ENCODE measurements around the gene CATSPER3.
"Not testable (repeated sequence)": the region's sequence is repeated elsewhere in the genome, so short reads cannot be mapped to it uniquely, and the experiment has no call there.

CATSPER3 gene

GRCh38 chr5:134997015-134997414 is 29.3 kb downstream of the CATSPER3 start:
- Histone ChIP-seq H3K27ac (ENCODE audit: low read depth, low read length) (no peak overlapping the region), H3K36me3 (ENCODE audit: control insufficient read depth, insufficient read depth, low read length) (no peaks in the 10 kb centered on the region), H3K9ac (ENCODE audit: low read depth, low read length) (no peak overlapping the region), H3K4me1 (ENCODE audit: control insufficient read depth, insufficient read depth, low read length) (no peaks in the 10 kb centered on the region), H3K9me3 (ENCODE audit: control insufficient read depth, insufficient read depth, low read length) (no peaks in the 10 kb centered on the region), H3K27me3 (ENCODE audit: control insufficient read depth, insufficient read depth, low read length) (no peaks in the 10 kb centered on the region), H3K4me3 (ENCODE audit: low read depth, low read length) (no peak overlapping the region)

DNA sequence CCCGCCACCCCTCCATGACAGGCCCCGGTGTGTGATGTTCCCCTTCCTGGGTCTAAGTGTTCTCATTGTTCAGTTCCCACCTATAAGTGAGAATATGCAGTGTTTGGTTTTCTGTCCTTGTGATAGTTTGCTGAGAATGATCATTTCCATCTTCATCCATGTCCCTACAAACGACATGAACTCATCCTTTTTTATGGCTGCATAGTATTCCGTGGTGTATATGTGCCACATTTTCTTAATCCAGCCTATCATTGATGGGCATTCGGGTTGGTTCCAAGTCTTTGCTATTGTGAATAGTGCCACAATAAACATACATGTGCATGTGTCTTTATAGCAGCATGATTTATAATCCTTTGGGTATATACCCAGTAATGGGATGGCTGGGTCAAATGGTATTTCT is 30.4 kb downstream of the CATSPER3 start:
- H3K9ac ChIP-seq (ENCODE audit: low read depth, low read length); H3K4me1 ChIP-seq (ENCODE audit: control insufficient read depth, insufficient read depth, low read length); H3K36me3 ChIP-seq (ENCODE audit: control insufficient read depth, insufficient read depth, low read length); H3K9me3 ChIP-seq (ENCODE audit: control insufficient read depth, insufficient read depth, low read length); H3K4me3 ChIP-seq (ENCODE audit: low read depth, low read length); H3K27me3 ChIP-seq (ENCODE audit: control insufficient read depth, insufficient read depth, low read length); H3K27ac ChIP-seq (ENCODE audit: low read depth, low read length): not testable (repeated sequence)

DNA sequence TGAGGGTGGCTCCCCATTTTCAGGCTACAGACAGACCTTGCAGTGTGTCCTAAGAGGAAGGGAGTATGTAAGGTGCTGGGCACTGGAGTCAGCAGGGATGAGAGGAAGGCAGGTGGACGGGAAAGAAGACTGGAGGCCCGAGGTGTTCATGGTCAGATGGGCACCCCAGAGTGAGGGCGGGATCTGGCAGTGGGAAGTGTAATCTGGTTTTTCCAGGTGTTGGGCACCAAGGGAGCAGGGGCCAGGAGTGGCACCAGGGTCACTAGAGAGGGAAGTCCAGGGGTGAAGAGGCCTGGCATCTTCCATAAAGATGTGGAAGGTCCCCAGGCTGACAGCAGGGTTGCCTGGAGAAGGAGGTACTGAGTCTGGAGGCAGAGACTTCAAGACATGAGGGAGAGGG is 36.7 kb downstream of the CATSPER3 start:
- Histone ChIP-seq H3K4me1 (ENCODE audit: control insufficient read depth, insufficient read depth, low read length) (no peaks in the 10 kb centered on the region), H3K27me3 (ENCODE audit: control insufficient read depth, insufficient read depth, low read length) (no peaks in the 10 kb centered on the region), H3K9ac (ENCODE audit: low read depth, low read length) (no peak overlapping the region), H3K36me3 (ENCODE audit: control insufficient read depth, insufficient read depth, low read length) (no peaks in the 10 kb centered on the region), H3K27ac (ENCODE audit: low read depth, low read length) (no peak overlapping the region), H3K9me3 (ENCODE audit: control insufficient read depth, insufficient read depth, low read length) (no peaks in the 10 kb centered on the region), H3K4me3 (ENCODE audit: low read depth, low read length) (no peak overlapping the region)

- no peaks in the 10 kb centered on the region for H3K9me3 ChIP-seq (ENCODE audit: control insufficient read depth, insufficient read depth, low read length)
- no peaks in the 10 kb centered on the region for H3K27me3 ChIP-seq (ENCODE audit: control insufficient read depth, insufficient read depth, low read length)
- no peak overlapping the region for H3K4me3 ChIP-seq (ENCODE audit: low read depth, low read length)
- H3K9ac ChIP-seq (ENCODE audit: low read depth, low read length) = no peak overlapping the region
- no peak overlapping the region for H3K27ac ChIP-seq (ENCODE audit: low read depth, low read length)
- H3K36me3 ChIP-seq (ENCODE audit: control insufficient read depth, insufficient read depth, low read length) = no peaks in the 10 kb centered on the region
- H3K4me1 ChIP-seq (ENCODE audit: control insufficient read depth, insufficient read depth, low read length) = no peaks in the 10 kb centered on the region
Measured at GRCh38 chr5:135005076-135005475, 37.4 kb downstream of the CATSPER3 start.

DNA sequence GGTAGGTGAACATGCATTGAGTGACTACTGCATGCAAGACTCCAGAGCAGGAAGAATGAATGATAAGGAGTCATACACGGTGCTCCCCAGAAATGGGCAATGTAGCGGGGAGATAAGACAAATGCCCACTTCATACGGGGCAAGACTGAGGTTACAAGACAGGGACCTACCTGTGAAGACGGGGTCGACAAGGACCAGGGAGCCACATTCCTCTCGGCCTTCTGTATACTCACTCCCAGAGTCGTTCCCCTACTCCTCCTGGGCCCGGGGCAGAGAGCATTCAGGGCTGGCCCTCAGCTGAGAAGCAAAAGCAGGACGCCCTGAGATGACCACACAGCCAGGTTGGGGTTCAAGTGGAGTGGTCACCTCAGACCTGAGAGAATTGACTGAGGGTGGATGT is 39.6 kb downstream of the CATSPER3 start:
- H3K27me3 ChIP-seq (ENCODE audit: control insufficient read depth, insufficient read depth, low read length) = no peaks in the 10 kb centered on the region
- H3K36me3 ChIP-seq (ENCODE audit: control insufficient read depth, insufficient read depth, low read length) = no peaks in the 10 kb centered on the region
- no peaks in the 10 kb centered on the region for H3K9me3 ChIP-seq (ENCODE audit: control insufficient read depth, insufficient read depth, low read length)
- no peak overlapping the region for H3K4me3 ChIP-seq (ENCODE audit: low read depth, low read length)
- H3K4me1 ChIP-seq (ENCODE audit: control insufficient read depth, insufficient read depth, low read length) = no peaks in the 10 kb centered on the region
- no peak overlapping the region for H3K9ac ChIP-seq (ENCODE audit: low read depth, low read length)
- no peak overlapping the region for H3K27ac ChIP-seq (ENCODE audit: low read depth, low read length)

DNA sequence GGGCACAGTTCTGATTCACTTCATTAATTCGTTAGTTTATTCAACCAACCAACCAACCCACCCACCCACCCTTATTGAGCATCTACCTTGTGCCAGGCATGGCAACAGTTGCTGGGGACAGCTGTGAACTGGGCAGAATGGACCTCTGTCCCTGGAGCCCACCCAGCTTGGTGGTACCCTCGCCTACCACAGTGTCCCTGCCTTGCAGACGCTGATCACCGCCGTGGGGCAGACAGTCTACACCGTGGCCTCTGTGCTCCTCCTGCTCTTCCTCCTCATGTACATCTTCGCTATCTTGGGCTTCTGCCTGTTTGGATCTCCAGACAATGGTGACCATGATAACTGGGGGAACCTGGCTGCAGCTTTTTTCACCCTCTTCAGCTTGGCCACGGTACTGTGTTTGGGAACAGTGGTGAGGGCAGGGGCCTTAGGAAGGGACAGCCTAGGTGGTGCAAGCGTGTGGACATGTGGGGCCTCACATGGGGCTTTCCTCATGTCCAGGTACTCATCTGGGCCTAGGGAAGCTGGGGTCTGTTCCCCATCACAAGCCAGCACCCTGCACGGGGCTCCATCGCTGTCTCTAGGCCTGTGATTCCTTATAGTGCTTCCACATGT is 40.1 kb downstream of the CATSPER3 start:
- no peaks in the 10 kb centered on the region for H3K4me1 ChIP-seq (ENCODE audit: control insufficient read depth, insufficient read depth, low read length)
- no peak overlapping the region for H3K27ac ChIP-seq (ENCODE audit: low read depth, low read length)
- no peaks in the 10 kb centered on the region for H3K27me3 ChIP-seq (ENCODE audit: control insufficient read depth, insufficient read depth, low read length)
- no peaks in the 10 kb centered on the region for H3K36me3 ChIP-seq (ENCODE audit: control insufficient read depth, insufficient read depth, low read length)
- H3K4me3 ChIP-seq (ENCODE audit: low read depth, low read length) = no peak overlapping the region
- H3K9me3 ChIP-seq (ENCODE audit: control insufficient read depth, insufficient read depth, low read length) = no peaks in the 10 kb centered on the region
- H3K9ac ChIP-seq (ENCODE audit: low read depth, low read length) = no peak overlapping the region

DNA sequence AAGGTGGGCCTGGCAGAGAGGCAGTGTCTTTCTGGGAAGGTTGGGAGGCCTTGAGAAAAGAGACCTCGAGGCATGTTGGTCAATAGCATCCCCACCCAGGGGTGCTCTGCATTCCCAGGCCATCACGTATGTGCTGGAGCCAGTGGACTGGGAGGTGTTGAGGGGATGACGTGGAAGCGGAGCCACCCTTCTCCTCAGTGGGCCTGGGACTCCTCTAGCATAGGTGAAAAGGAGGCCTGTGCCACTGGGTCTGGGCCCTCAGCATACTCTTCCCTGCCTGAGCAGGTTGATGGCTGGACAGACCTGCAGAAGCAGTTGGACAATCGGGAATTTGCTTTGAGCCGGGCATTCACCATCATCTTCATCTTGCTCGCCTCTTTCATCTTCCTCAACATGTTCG is 40.8 kb downstream of the CATSPER3 start:
- Histone ChIP-seq H3K4me1 (ENCODE audit: control insufficient read depth, insufficient read depth, low read length) (no peaks in the 10 kb centered on the region), H3K9ac (ENCODE audit: low read depth, low read length) (no peak overlapping the region), H3K4me3 (ENCODE audit: low read depth, low read length) (no peak overlapping the region), H3K27me3 (ENCODE audit: control insufficient read depth, insufficient read depth, low read length) (no peaks in the 10 kb centered on the region), H3K27ac (ENCODE audit: low read depth, low read length) (no peak overlapping the region), H3K9me3 (ENCODE audit: control insufficient read depth, insufficient read depth, low read length) (no peaks in the 10 kb centered on the region), H3K36me3 (ENCODE audit: control insufficient read depth, insufficient read depth, low read length) (no peaks in the 10 kb centered on the region)

DNA sequence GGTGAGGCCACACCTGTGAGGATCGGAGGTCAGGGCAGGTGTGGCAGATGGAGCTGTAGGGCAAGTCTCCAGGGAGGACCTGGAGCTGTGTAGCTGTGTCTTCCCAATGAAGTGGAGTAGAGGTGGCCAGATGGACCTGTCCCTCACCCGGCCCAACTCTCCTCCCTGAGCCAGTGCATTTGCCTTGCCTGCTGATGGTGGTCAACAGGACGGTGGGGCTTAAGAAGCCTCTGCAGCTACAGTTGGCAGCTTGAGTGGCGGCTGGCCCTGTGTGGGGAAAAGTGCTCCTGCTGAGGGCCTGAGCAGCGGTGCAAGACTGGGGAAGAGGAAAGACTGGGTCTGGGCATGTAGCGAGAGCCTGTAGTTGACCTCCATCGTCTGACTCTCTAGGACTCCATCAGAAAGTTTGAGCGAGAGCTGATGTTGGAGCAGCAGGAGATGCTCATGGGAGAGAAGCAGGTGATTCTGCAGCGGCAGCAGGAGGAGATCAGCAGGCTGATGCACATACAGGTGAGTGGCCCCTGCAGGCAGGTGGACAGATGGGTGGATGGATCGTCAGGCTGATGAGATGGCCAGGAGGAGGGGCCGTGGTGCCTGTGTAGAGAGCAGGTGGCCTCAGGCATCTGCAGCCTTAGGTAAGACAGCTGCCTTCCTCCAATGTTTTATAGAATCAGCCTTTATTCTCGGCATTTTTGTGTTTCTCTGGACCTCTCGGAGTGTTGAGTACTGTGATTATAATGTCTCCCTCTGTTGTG is 41.5 kb downstream of the CATSPER3 start:
- Histone ChIP-seq H3K4me3 (ENCODE audit: low read depth, low read length) (no peak overlapping the region), H3K27ac (ENCODE audit: low read depth, low read length) (no peak overlapping the region), H3K27me3 (ENCODE audit: control insufficient read depth, insufficient read depth, low read length) (no peaks in the 10 kb centered on the region), H3K36me3 (ENCODE audit: control insufficient read depth, insufficient read depth, low read length) (no peaks in the 10 kb centered on the region), H3K9me3 (ENCODE audit: control insufficient read depth, insufficient read depth, low read length) (no peaks in the 10 kb centered on the region), H3K9ac (ENCODE audit: low read depth, low read length) (no peak overlapping the region), H3K4me1 (ENCODE audit: control insufficient read depth, insufficient read depth, low read length) (no peaks in the 10 kb centered on the region)

- H3K9ac ChIP-seq (ENCODE audit: low read depth, low read length) = no peak overlapping the region
- no peaks in the 10 kb centered on the region for H3K36me3 ChIP-seq (ENCODE audit: control insufficient read depth, insufficient read depth, low read length)
- H3K27me3 ChIP-seq (ENCODE audit: control insufficient read depth, insufficient read depth, low read length) = no peaks in the 10 kb centered on the region
- H3K4me1 ChIP-seq (ENCODE audit: control insufficient read depth, insufficient read depth, low read length) = no peaks in the 10 kb centered on the region
- no peaks in the 10 kb centered on the region for H3K9me3 ChIP-seq (ENCODE audit: control insufficient read depth, insufficient read depth, low read length)
- no peak overlapping the region for H3K4me3 ChIP-seq (ENCODE audit: low read depth, low read length)
- H3K27ac ChIP-seq (ENCODE audit: low read depth, low read length) = no peak overlapping the region
Measured at GRCh38 chr5:135009736-135010501, 42.2 kb downstream of the CATSPER3 start.

- no peak overlapping the region for H3K27ac ChIP-seq (ENCODE audit: low read depth, low read length)
- no peaks in the 10 kb centered on the region for H3K27me3 ChIP-seq (ENCODE audit: control insufficient read depth, insufficient read depth, low read length)
- no peak overlapping the region for H3K4me3 ChIP-seq (ENCODE audit: low read depth, low read length)
- H3K36me3 ChIP-seq (ENCODE audit: control insufficient read depth, insufficient read depth, low read length) = no peaks in the 10 kb centered on the region
- H3K9me3 ChIP-seq (ENCODE audit: control insufficient read depth, insufficient read depth, low read length) = no peaks in the 10 kb centered on the region
- H3K4me1 ChIP-seq (ENCODE audit: control insufficient read depth, insufficient read depth, low read length) = no peaks in the 10 kb centered on the region
- no peak overlapping the region for H3K9ac ChIP-seq (ENCODE audit: low read depth, low read length)
Measured at GRCh38 chr5:135010502-135011354, 43.0 kb downstream of the CATSPER3 start.

Data from HUES48 (cell line).